ENCODE results near the gene NGF.
"Not testable (repeated sequence)": the region's sequence is repeated elsewhere in the genome, so short reads cannot be mapped to it uniquely, and the experiment has no call there.

Gene NGF

GRCh38 chr1:115337633-115338456, at the start of gene NGF:
TSS of gene NGF (minus strand) at chr1:115338249. CDS start at chr1:115286795, 51,454 bp downstream.
- DNase-seq, result peak; percentile 64

- not testable (repeated sequence) for DNase-seq
Observed at GRCh38 chr1:115383455-115383854, 45.4 kb upstream of the NGF start.

GRCh38 chr1:115379943-115380342, 41.9 kb upstream of the NGF start:
- no peak for DNase-seq

DNA sequence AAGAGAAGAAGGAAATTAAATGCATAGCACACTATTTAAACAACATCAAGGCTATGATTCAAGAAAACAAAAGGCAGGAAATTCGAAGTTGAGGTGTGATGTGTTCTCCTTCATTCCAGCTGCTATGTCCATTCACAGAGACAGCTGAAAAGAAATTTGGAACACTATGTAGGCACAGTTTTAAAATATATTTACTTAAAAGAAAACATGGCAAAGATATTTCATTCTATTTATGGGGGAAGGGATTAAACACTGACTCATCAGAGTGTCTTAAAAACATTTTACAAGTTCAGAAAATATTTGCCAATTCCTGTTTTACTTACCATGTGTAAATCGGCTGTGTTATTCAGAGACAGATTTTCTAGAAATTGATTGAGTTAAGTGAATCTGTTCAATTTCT, 39.4 kb upstream of the NGF start:
- no peak for DNase-seq

DNA sequence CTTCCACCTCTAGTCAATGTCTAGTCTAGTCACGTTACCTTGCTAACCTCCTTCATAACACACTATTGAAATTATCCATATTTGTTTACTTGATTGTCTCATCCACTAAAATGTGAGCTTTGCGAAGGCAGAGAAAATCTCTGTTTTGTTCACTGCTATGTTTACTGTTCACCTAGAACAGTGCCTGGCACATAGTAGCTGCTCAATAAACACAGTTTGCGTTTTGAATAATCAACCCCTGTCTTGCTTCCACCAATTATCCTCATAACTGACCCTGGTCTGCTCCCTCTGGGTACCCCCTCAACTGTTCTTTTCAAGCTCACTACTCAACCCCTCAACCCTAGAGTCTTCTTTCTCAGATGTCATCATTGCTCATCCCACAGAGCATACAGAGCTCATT, 36.5 kb upstream of the NGF start:
- no peak for DNase-seq

DNA sequence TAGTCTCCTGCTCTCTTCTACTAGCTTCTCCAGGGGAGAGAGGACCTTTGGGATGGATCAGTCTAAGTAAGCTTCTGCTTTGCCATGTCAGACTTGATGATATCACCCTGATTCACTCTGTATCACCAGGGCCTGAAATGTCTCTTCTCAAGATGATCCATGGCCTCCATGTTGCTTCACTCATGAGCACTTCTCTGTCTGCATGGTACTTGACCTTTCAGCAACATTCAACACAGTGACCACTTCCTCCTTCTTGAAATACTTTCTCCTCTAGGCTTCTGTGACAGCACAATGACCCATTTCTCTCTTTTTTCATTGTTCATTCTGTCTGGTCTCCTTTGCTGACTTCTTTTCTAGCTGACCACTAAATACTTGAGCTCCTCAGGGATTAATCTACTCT, 35.3 kb upstream of the NGF start:
- peak; percentile 13 for DNase-seq

- no peak for DNase-seq
Observed at GRCh38 chr1:115365738-115366137, 27.7 kb upstream of the NGF start.

DNA sequence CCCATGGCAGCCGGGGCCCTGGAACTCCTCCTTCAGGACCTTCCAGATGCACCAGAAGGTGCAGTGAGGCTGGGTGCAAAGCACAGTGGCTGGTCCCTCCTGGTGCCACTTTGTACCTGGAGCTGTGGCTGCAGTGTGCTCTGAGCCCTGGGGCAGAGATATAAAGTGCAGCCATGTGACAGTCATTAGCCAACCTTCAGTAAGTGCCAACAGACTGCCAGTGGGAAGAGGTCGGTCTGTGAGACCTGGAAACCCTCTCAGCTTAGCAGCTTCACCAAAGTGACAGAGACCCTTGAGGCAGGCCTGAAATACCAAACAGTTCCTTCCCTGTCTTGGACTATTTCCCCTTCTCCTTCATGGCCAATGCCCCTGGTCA, 26.7 kb upstream of the NGF start:
- no peak for DNase-seq

DNA sequence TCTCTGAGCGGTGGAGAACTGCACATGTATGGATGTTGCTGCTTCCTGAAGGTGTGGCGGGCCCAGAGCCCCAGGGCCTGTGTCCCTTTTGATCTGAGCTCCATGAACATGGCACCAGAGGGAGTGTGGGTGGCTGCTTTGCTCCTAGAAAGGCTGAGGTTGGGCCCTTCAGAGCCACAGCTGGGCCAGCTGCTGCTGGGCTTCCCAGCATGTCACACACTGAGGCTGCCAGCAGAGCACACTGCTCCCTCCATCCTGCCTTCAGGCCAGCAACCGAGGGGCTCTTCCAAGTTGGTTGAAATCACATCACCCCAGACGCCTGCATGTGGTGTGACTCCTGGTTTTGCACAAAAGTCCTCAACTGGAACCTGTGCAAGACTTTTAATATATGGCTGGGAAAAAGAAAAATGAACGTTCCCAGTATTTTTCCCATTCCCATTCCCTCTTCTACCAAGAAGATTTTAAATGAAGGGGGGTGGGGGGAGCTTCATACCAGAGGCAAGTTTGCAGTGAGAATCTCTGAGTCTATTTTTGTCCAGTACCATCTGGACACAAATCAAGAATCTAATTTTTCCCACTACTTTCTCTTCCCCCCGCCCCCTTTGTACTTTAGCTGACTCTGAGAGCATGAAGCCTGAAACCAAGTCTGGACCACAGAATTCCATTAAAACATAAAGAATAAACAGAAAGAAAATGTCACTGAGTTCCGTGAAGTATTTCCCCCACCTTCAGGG, 26.2 kb upstream of the NGF start:
- DNase-seq, result no peak

GRCh38 chr1:115363171-115363570, 25.1 kb upstream of the NGF start:
- DNase-seq, result no peak

DNA sequence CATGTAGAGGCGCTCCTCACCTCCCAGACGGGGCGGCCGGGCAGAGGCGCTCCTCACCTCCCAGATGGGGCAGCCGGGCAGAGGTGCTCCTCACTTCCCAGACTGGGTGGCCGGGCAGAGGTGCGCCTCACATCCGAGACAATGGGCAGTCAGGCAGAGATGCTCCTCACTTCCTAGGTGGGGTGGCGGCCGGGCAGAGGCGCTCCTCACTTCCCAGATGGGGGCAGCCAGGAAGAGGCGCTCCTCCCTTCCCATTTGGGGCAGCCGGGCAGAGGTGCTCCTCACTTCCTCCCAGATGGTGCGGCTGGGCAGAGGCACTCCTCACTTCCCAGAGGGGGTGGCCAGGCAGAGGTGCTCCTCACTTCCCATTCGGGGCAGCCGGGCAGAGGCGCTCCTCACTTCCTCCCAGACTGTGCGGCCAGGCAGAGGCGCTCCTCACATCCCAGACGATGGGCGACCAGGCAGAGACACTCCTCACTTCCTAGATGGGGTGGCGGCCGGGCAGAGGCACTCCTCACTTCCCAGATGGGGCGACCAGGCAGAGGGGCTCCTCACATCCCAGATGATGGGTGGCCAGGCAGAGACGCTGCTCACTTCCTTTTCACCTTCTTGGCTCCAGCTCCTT, 22.6 kb upstream of the NGF start:
- DNase-seq, result not testable (repeated sequence)

- not testable (repeated sequence) for DNase-seq
Observed at GRCh38 chr1:115359787-115360452, 21.9 kb upstream of the NGF start.

- DNase-seq, result no peak
Observed at GRCh38 chr1:115356356-115356755, 18.3 kb upstream of the NGF start.

- no peak for DNase-seq
Observed at GRCh38 chr1:115355069-115355468, 17.0 kb upstream of the NGF start.

- DNase-seq, result no peak
Observed at GRCh38 chr1:115351143-115351542, 13.1 kb upstream of the NGF start.

DNA sequence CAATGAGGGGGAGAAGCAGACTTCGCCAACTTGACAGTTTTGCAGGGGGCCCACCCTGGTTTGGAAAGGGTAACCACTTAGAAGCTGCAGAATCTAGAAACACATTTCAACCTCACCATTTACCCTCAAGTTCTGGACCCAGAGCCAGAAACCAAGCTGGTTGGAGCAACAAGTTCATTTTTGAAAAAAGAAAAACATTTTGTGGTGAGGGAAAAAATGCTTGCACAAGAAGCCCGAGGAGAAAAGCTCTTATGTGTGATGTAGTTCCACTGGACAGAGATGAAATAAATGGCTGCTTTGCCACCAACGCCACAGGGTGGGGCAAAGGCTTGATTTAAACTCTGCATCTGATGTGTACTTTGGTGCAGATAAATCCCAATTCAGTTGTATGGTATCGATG, 10.6 kb upstream of the NGF start:
- no peak for DNase-seq

DNA sequence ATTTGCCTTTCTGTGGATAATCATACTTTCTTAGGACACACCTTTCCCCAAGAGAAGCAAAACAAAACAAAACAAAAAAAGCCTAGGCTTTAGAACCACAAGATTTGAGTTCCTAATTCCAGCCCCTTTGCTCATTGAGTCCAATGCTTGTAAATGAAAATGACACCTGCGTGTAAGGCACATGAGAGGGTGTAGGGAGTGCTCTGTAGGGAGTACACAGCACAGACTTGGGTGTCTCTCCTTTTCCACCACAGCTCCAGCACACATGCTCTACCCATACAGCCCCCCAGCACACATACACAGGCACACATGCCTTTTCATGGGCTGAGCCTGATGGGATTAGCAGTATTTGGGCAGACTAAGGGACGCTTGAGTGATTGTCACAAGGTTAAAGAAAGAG, 9.2 kb upstream of the NGF start:
- no peak for DNase-seq

DNA sequence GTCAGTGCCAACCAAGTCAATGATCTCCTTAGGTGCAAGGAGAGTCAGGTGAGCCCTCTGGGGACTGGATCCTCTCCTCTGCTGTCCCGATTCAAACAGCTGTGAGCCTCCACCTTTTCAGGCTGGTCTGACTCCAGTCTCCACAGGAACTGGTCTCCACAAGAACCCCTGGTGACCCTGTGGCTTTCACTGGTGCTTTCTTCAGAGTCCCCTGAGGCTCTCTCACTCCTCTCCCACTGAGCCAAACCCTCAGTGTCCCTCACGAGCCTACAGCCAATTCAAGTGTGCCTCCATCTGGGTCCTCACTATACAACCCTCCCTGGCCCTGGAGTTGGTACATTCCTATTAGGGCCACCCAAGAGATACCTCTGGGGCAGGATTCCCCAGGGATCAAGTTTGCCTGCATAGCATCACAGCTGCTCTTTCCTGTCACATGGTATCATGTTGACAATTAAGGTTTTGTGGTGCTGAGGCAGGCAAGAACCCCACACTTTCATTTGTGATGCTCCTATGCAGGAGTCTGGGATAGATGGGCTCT, 5.2 kb upstream of the NGF start:
- DNase-seq, result no peak

GRCh38 chr1:115341948-115342347, 3.9 kb upstream of the NGF start:
- no peak for DNase-seq

- DNase-seq, result no peak
Observed at GRCh38 chr1:115340879-115341278, 2.8 kb upstream of the NGF start.

DNA sequence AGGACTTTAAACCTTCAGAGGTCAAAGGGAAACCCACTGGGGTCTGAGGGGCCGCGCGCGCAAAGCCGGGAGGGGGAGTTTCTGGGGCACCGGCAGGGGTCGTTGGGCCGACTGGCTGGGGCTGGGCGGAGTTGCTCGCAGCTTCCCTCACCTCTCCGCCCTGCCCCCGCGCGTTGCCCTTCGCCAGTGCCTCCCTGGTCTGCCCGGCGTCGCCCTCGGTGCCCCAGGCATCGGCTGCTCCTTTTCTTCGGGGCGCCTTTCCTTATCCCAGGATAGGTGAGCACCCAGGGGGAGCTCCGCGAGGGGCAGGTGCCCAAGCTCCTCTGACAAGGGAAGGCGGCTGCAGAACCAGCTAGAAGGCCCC, 390 bp upstream of the NGF start:
- no peak for DNase-seq

DNA sequence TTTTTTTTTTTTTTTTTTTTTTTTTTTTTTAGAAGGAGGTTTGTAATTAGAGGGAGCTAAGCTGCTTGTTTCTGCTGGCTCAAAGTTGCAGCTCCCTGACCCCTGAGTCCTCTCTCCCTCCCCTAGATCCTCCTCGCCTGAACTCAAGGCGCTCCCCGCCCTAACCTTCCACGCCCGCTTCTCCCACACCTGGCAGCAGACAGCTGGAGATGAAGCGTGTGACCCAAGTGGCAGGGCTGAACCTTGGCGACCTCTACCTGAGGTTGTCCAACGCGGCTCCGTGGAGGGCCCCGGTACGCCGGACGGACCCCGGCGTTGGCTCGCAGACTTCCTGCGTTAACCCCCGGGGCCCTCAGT, 795 bp downstream of the NGF start:
- no peak for DNase-seq

GRCh38 chr1:115336741-115337140, 1.3 kb downstream of the NGF start:
- DNase-seq, result no peak

Measured in T1000 (cell line).